ENCODE data around the gene CIBAR2.

DNA sequence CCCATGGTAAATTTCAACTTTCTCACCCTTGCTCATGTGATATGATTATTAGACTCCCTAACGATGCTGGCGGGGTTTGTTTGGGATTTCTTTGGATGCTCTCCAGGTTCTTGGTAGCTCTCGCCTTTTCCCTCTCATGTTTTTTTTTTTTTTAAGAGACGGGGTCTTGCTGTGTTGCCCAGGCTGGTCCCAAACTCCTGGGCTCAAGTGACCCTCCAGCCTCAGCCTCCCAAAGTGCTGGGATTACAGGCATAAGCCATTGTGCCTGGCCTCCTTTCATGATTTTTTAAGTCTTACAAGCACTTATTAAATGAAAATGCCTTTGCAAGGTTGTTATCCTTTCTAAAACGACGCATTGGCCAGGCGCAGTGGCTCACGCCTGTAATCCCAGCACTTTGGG lies 60.6 kb downstream of the CIBAR2 start:
- TF ChIP-seq POLR2A (IDR thresholded peaks at IDR 0.05; ENCODE audit: low read length) (no peak), GATA1 (IDR thresholded peaks at IDR 0.05; ENCODE audit: low read depth, low read length) (no peak)

All from erythroblast (primary cell).